ENCODE results near the gene SNX8.

DNA sequence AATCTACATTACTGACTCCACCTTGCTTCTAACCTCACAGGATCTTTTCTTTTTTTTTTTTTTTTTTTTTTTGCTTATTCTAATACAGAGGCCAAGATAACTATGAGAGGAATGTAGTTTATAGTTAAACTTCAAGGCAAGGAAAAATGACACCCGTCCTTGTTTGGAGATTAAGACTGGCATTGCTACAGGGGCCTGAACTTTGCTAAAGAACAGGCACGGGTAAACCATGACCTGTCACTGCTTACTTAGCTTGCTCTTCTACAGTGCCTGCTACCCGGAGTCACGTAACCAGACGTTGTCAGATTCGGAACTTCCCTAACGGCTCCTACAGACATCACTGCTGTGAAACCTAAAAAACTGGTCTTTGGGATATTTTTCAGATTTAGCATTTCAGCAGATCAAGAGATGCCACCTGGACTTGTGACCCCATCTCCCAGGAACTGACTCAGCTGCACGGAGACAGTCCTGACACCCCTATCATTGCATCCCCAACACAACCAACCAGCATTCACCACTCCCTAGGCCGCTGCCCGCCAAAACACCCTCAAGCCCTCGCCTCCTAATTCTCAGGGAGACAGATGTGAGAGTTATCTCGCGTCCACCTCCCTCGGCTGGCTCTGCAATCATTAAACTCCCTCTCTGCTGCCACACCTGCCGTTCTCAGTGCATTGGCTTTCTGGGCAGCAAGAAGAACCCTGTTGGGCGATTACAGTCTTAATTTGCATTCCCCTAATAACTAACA is 109.0 kb downstream of the SNX8 start:
- no peak for TF ChIP-seq POLR2AphosphoS5 (IDR thresholded peaks at IDR 0.05)
- TF ChIP-seq RAD21 (conservative IDR thresholded peaks at IDR 0.05), result no peak
- no peak for TF ChIP-seq EZH2 (IDR thresholded peaks at IDR 0.05; ENCODE audit: borderline replicate concordance, insufficient read depth, low read length, poor library complexity, severe bottlenecking)
- TF ChIP-seq EP300 (conservative IDR thresholded peaks at IDR 0.05; ENCODE audit: poor library complexity, severe bottlenecking), result no peak
- TF ChIP-seq, protein P1, sequence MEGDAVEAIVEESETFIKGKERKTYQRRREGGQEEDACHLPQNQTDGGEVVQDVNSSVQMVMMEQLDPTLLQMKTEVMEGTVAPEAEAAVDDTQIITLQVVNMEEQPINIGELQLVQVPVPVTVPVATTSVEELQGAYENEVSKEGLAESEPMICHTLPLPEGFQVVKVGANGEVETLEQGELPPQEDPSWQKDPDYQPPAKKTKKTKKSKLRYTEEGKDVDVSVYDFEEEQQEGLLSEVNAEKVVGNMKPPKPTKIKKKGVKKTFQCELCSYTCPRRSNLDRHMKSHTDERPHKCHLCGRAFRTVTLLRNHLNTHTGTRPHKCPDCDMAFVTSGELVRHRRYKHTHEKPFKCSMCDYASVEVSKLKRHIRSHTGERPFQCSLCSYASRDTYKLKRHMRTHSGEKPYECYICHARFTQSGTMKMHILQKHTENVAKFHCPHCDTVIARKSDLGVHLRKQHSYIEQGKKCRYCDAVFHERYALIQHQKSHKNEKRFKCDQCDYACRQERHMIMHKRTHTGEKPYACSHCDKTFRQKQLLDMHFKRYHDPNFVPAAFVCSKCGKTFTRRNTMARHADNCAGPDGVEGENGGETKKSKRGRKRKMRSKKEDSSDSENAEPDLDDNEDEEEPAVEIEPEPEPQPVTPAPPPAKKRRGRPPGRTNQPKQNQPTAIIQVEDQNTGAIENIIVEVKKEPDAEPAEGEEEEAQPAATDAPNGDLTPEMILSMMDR (IDR thresholded peaks at IDR 0.05; ENCODE audit: poor library complexity, severe bottlenecking), result no peak
- TF ChIP-seq, protein P2, sequence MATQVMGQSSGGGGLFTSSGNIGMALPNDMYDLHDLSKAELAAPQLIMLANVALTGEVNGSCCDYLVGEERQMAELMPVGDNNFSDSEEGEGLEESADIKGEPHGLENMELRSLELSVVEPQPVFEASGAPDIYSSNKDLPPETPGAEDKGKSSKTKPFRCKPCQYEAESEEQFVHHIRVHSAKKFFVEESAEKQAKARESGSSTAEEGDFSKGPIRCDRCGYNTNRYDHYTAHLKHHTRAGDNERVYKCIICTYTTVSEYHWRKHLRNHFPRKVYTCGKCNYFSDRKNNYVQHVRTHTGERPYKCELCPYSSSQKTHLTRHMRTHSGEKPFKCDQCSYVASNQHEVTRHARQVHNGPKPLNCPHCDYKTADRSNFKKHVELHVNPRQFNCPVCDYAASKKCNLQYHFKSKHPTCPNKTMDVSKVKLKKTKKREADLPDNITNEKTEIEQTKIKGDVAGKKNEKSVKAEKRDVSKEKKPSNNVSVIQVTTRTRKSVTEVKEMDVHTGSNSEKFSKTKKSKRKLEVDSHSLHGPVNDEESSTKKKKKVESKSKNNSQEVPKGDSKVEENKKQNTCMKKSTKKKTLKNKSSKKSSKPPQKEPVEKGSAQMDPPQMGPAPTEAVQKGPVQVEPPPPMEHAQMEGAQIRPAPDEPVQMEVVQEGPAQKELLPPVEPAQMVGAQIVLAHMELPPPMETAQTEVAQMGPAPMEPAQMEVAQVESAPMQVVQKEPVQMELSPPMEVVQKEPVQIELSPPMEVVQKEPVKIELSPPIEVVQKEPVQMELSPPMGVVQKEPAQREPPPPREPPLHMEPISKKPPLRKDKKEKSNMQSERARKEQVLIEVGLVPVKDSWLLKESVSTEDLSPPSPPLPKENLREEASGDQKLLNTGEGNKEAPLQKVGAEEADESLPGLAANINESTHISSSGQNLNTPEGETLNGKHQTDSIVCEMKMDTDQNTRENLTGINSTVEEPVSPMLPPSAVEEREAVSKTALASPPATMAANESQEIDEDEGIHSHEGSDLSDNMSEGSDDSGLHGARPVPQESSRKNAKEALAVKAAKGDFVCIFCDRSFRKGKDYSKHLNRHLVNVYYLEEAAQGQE (IDR thresholded peaks at IDR 0.05; ENCODE audit: borderline replicate concordance), result no peak
- no peak for TF ChIP-seq SMC3 (conservative IDR thresholded peaks at IDR 0.05; ENCODE audit: poor library complexity)
- no peak for TF ChIP-seq TAF1 (IDR thresholded peaks at IDR 0.05; ENCODE audit: low read depth)

Measured in neural cell (in vitro differentiated cells).